HG02623 (cell line): ENCODE measurements around the gene RNF112.
"Not testable (repeated sequence)": the region's sequence is repeated elsewhere in the genome, so short reads cannot be mapped to it uniquely, and the experiment has no call there.

ENCODE experiments used
- ATAC-seq: cut with Tn5 transposase; IDR thresholded peaks from one replicate; pipeline ENCODE4 v1.9.1; 2021; ENCODE audit warnings: moderate library complexity; ENCODE audit not compliant: unreplicated experiment

RNF112 gene

GRCh38 chr17:19412984-19413383 lies 2.0 kb downstream of the RNF112 start:
- ATAC-seq = no peak

GRCh38 chr17:19413761-19414160 lies 2.7 kb downstream of the RNF112 start:
- no peak for ATAC-seq

- no peak for ATAC-seq
Measured at GRCh38 chr17:19414396-19415280, 3.6 kb downstream of the RNF112 start.

- no peak for ATAC-seq
Measured at GRCh38 chr17:19415311-19415710, 4.3 kb downstream of the RNF112 start.

GRCh38 chr17:19415806-19416775 lies 5.1 kb downstream of the RNF112 start:
- no peak for ATAC-seq

GRCh38 chr17:19417611-19418010 lies 6.6 kb downstream of the RNF112 start:
- ATAC-seq = no peak

- no peak for ATAC-seq
Measured at GRCh38 chr17:19418251-19418992, 7.4 kb downstream of the RNF112 start.

- ATAC-seq = no peak
Measured at GRCh38 chr17:19421219-19421618, 10.2 kb downstream of the RNF112 start.

GRCh38 chr17:19421926-19422325 lies 10.9 kb downstream of the RNF112 start:
- no peak for ATAC-seq

GRCh38 chr17:19424934-19425868 lies 14.2 kb downstream of the RNF112 start:
- no peak for ATAC-seq

GRCh38 chr17:19426631-19427030 lies 15.6 kb downstream of the RNF112 start:
- no peak for ATAC-seq

GRCh38 chr17:19431691-19432090 lies 20.7 kb downstream of the RNF112 start:
- ATAC-seq = no peak

GRCh38 chr17:19433255-19433654 lies 22.2 kb downstream of the RNF112 start:
- no peak for ATAC-seq

GRCh38 chr17:19433727-19434340 lies 22.8 kb downstream of the RNF112 start:
- no peak for ATAC-seq

- ATAC-seq = no peak
Measured at GRCh38 chr17:19440421-19440820, 29.4 kb downstream of the RNF112 start.

GRCh38 chr17:19441288-19441687 lies 30.3 kb downstream of the RNF112 start:
- ATAC-seq = not testable (repeated sequence)

- no peak for ATAC-seq
Measured at GRCh38 chr17:19442731-19443130, 31.7 kb downstream of the RNF112 start.

GRCh38 chr17:19443148-19443547 lies 32.1 kb downstream of the RNF112 start:
- ATAC-seq = no peak

- no peak for ATAC-seq
Measured at GRCh38 chr17:19445105-19445504, 34.1 kb downstream of the RNF112 start.
